ENCODE data around the gene POC1B.

- TF ChIP-seq POLR2AphosphoS5 (IDR thresholded peaks at IDR 0.05; ENCODE audit: borderline replicate concordance, low read depth, low read length) (no peak), EZH2 (IDR thresholded peaks at IDR 0.05) (no peak)
Observed at GRCh38 chr12:89544681-89545184, 18.9 kb upstream of the POC1B start.
